A172 (cell line): Measurements from ENCODE around the gene LMO7. TPM values are rescaled to one million over a fixed set of nuclear protein-coding genes. Genes with fewer than 3 reads are reported as not detected.

Source experiments
- DNase-seq: peaks from one replicate; pipeline ENCODE4 v3.0.0-alpha.2; 2015; ENCODE audit warnings: low spot score
- total RNA-seq: library from RNA; depleted of rRNA; stranded (reverse); fragments of >200 nt; shearing (Covaris generic); gene quantifications from 2 replicates; pipeline ENCODE4 v1.2.3, GENCODE V29; 2014; rRNA removed

LMO7 gene
- 155 and 215 TPM in 2 replicates for total RNA-seq

- DNase-seq: peak; percentile 38
Observed at GRCh38 chr13:75635828-75636435, at the start of gene LMO7. Gene LMO7, plus strand, starts transcription at chr13:75636330. Its CDS starts 328 bp downstream, at chr13:75636658.

GRCh38 chr13:75587679-75588078 lies 48.5 kb upstream of the LMO7 start:
- DNase-seq: no peak

- DNase-seq: no peak
Observed at GRCh38 chr13:75596657-75597182, 39.4 kb upstream of the LMO7 start.

GRCh38 chr13:75600371-75600770 lies 35.8 kb upstream of the LMO7 start:
- no peak for DNase-seq

- DNase-seq: no peak
Observed at GRCh38 chr13:75603038-75603437, 33.1 kb upstream of the LMO7 start.

- DNase-seq: no peak
Observed at GRCh38 chr13:75607447-75607846, 28.7 kb upstream of the LMO7 start.

GRCh38 chr13:75610466-75610865 lies 25.7 kb upstream of the LMO7 start:
- DNase-seq: no peak

GRCh38 chr13:75612354-75612753 lies 23.8 kb upstream of the LMO7 start:
- peak; percentile 41 for DNase-seq

- DNase-seq: no peak
Observed at GRCh38 chr13:75617230-75617629, 18.9 kb upstream of the LMO7 start.

GRCh38 chr13:75618308-75618707 lies 17.8 kb upstream of the LMO7 start:
- DNase-seq: no peak

GRCh38 chr13:75620020-75620419 lies 16.1 kb upstream of the LMO7 start:
- DNase-seq: no peak

GRCh38 chr13:75621147-75621546 lies 15.0 kb upstream of the LMO7 start:
- peak; percentile 72 for DNase-seq

- no peak for DNase-seq
Observed at GRCh38 chr13:75628801-75629200, 7.3 kb upstream of the LMO7 start.

GRCh38 chr13:75633285-75633684 lies 2.8 kb upstream of the LMO7 start:
- peak; percentile 83 for DNase-seq

- no peak for DNase-seq
Observed at GRCh38 chr13:75635101-75635827, 866 bp upstream of the LMO7 start.

- peak; percentile 28 for DNase-seq
Observed at GRCh38 chr13:75636436-75637180, 478 bp downstream of the LMO7 start.

- DNase-seq: no peak
Observed at GRCh38 chr13:75637181-75637750, 1.1 kb downstream of the LMO7 start.

- DNase-seq: no peak
Observed at GRCh38 chr13:75639454-75639853, 3.3 kb downstream of the LMO7 start.

GRCh38 chr13:75641026-75641425 lies 4.9 kb downstream of the LMO7 start:
- DNase-seq: no peak

GRCh38 chr13:75643182-75643581 lies 7.1 kb downstream of the LMO7 start:
- DNase-seq: no peak

- no peak for DNase-seq
Observed at GRCh38 chr13:75643693-75644092, 7.6 kb downstream of the LMO7 start.

- no peak for DNase-seq
Observed at GRCh38 chr13:75645141-75645540, 9.0 kb downstream of the LMO7 start.
